ENCODE data around the gene PKM.

Gene PKM

GRCh38 chr15:72271895-72272212 lies 40.9 kb upstream of the PKM start:
- no peak for DNase-seq (ENCODE audit: extremely low read depth, low read depth)

GRCh38 chr15:72271221-72271620 lies 40.2 kb upstream of the PKM start:
- TF ChIP-seq, protein P1, sequence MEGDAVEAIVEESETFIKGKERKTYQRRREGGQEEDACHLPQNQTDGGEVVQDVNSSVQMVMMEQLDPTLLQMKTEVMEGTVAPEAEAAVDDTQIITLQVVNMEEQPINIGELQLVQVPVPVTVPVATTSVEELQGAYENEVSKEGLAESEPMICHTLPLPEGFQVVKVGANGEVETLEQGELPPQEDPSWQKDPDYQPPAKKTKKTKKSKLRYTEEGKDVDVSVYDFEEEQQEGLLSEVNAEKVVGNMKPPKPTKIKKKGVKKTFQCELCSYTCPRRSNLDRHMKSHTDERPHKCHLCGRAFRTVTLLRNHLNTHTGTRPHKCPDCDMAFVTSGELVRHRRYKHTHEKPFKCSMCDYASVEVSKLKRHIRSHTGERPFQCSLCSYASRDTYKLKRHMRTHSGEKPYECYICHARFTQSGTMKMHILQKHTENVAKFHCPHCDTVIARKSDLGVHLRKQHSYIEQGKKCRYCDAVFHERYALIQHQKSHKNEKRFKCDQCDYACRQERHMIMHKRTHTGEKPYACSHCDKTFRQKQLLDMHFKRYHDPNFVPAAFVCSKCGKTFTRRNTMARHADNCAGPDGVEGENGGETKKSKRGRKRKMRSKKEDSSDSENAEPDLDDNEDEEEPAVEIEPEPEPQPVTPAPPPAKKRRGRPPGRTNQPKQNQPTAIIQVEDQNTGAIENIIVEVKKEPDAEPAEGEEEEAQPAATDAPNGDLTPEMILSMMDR (IDR thresholded peaks at IDR 0.05; ENCODE audit: low read depth, low read length), result no peak
- DNase-seq (ENCODE audit: extremely low read depth, low read depth), result no peak

More at GRCh38 chr15:72271895-72272212, 40.9 kb upstream of the PKM start:
- TF ChIP-seq, protein P1 (IDR thresholded peaks at IDR 0.05; ENCODE audit: low read depth, low read length), result no peak

- DNase-seq (ENCODE audit: extremely low read depth, low read depth), result no peak
- TF ChIP-seq, protein P1 (IDR thresholded peaks at IDR 0.05; ENCODE audit: low read depth, low read length), result no peak
Observed at GRCh38 chr15:72269739-72270138, 38.7 kb upstream of the PKM start.

DNA sequence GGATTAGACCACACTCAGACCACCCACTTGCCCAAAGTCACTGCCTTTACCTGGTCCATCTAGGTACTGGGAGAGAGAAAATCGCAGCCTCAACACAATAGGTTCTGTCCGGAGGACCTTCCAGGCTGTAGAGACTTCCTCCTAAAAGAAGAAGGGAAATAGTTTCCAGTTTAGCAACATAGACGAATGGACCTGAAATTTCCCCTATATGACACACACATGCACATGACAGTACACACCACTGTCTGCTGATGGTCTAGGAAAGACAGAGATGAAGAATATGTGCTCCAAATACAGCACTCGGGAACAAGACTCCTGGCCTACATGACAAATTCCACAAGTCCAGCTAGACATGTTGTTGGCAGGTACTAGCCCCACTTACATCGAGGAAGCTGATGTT lies 34.0 kb upstream of the PKM start:
- TF ChIP-seq, protein P1 (IDR thresholded peaks at IDR 0.05; ENCODE audit: low read depth, low read length), result no peak
- no peak for DNase-seq (ENCODE audit: extremely low read depth, low read depth)

DNA sequence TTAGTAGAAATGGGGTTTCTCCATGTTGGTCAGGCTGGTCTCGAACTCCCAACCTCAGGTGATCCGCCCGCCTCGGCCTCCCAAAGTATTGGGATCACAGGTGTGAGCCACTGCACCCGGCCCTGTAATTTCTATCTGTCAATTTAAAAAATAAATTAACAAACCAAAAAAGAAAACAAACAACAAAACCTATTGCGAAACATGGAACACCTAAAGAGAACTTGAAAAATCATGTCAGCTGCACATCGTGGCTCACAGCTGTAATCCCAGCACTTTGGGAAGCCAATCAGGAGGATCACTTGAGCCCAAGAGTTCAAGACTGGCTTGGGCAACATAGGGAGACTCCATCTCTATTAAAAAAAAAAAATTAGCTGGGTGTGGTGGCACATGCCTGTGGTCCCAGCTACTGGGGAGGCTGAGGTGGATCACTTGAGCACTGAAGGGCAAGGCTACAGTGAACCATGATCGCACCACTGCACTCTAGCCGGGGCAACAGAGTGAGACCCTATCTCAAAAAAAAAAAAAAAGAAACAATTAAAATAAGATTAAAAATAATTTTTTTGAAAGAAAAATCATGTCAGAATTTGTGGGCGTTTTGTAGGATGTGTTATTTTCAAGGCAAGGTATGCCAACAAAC lies 21.8 kb upstream of the PKM start:
- no peak for DNase-seq (ENCODE audit: extremely low read depth, low read depth)
- TF ChIP-seq, protein P1 (IDR thresholded peaks at IDR 0.05; ENCODE audit: low read depth, low read length), result no peak

- TF ChIP-seq, protein P1 (IDR thresholded peaks at IDR 0.05; ENCODE audit: low read depth, low read length), result no peak
Observed at GRCh38 chr15:72249142-72249810, 18.3 kb upstream of the PKM start.

DNA sequence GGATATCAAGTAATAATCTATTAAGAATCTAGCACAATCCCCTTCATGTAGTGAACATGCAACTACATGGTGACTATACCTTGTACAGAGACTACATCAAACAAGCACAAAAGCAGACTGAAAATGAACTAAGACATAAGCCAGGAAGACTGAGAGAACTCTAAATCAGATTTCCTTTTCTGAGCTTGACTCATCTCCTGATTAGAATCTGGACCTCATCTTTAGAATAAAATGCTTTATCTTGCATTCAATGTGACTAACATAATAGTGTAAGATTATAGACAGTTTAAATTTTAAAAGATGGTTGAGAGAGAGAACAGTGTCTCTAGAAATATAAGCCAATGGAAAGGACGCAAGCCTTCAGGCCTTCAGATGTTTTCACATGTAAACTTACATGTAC lies 17.5 kb upstream of the PKM start:
- TF ChIP-seq, protein P1 (IDR thresholded peaks at IDR 0.05; ENCODE audit: low read depth, low read length), result no peak
- DNase-seq (ENCODE audit: extremely low read depth, low read depth), result no peak

More at GRCh38 chr15:72249142-72249810, 18.3 kb upstream of the PKM start:
- DNase-seq (ENCODE audit: extremely low read depth, low read depth), result no peak

Data from AG09319 (cell line).